Heart right ventricle (tissue), 16 donors: ENCODE results near the gene UBTD1. TPM values are rescaled to one million over a fixed set of nuclear protein-coding genes. Genes with fewer than 3 reads are reported as not detected.

Experiments used
- ATAC-seq, 8 donors: fragments of 200-7000 bp; cut with Tn5 transposase; one replicate each; pipeline ENCODE4 v1.9.1; 2020; ENCODE audit warnings: mild to moderate bottlenecking in 8 of 8, moderate library complexity in 8 of 8, moderate number of reproducible peaks in 1 of 8
- DNase-seq, 2 donors: peaks; one replicate each; pipeline ENCODE4 v3.0.0-alpha.2; 2020
- H3K27ac ChIP-seq, 10 donors: fragments of 200-600 bp; sonication (generic) in 2 of 10; one replicate each; pipeline versions ENCODE4 v1.5.0 to v1.8.0; 2020 to 2022; ENCODE audit warnings: mild to moderate bottlenecking in 3 of 10
- H3K27me3 ChIP-seq, 7 donors: fragments of 200-600 bp; one replicate each; pipeline ENCODE4 v1.8.0; 2021 to 2022; ENCODE audit warnings: mild to moderate bottlenecking in 2 of 7
- H3K36me3 ChIP-seq, 9 donors: fragments of 200-600 bp; sonication (generic) in 1 of 9; one replicate each; pipeline versions ENCODE4 v1.5.0 to v1.8.0; 2020 to 2022; ENCODE audit warnings: mild to moderate bottlenecking in 2 of 9
- H3K4me1 ChIP-seq, 9 donors: fragments of 200-600 bp; sonication (generic) in 1 of 9; one replicate each; pipeline versions ENCODE4 v1.5.0 to v1.8.0; 2020 to 2022; ENCODE audit warnings: mild to moderate bottlenecking in 4 of 9
- H3K4me3 ChIP-seq, 10 donors: fragments of 200-600 bp; sonication (generic) in 2 of 10; one replicate each; pipeline versions ENCODE4 v1.5.0 to v1.8.0; 2020 to 2022; ENCODE audit warnings: mild to moderate bottlenecking in 7 of 10, moderate library complexity in 2 of 10
- H3K9me3 ChIP-seq, 11 donors: fragments of 200-600 bp in 10 of 11; sonication (generic) in 2 of 11; one replicate each; pipeline versions ENCODE4 v1.5.0 to v1.8.0; 2013 to 2022; ENCODE audit warnings: mild to moderate bottlenecking in 2 of 11, control low read depth in 1 of 11, moderate library complexity in 1 of 11
- CTCF ChIP-seq, 9 donors: fragments of 200-600 bp; sonication (generic) in 2 of 9; IDR thresholded peaks; one replicate each; pipeline versions ENCODE4 v1.5.0 to v1.8.0; 2021 to 2022; ENCODE audit warnings: antibody characterized with exemption in 9 of 9, mild to moderate bottlenecking in 5 of 9, moderate library complexity in 1 of 9
- WGBS, 2 donors: extraction: QIAGEN DNeasy Blood & Tissue Kit; methylation state at CpG; one replicate each; pipeline ENCODE4 v1.1.7; 2013; ENCODE audit warnings: inconsistent platforms in 1 of 2; 5-methylcytosine and 5-hydroxymethylcytosine counted together
- intact Hi-C, 10 donors: fragments of 100-400 bp; cut with DNase I; formaldehyde crosslinking; loops; one replicate each; pipeline versions ENCODE4 v1.11.1 to v1.14.2; 2022
- polyA plus RNA-seq, 2 donors: library from polyadenylated mRNA; stranded (reverse); fragments of 200-250 nt; gene quantifications; one replicate each; pipeline ENCODE4 v1.2.3, GENCODE V29; 2013
- total RNA-seq, 10 donors: library from RNA; stranded (reverse); fragmentation: NEBNext Ultra II Directional in 3 of 10; extraction: Animal tissue kit (Norgen Biotek cat#: 25700) in 3 of 10; gene quantifications; one replicate each; pipeline versions ENCODE4 v1.2.1 to v1.2.4, GENCODE V29; 2021 to 2023
- donor health status: Arrhythmogenic right ventricular cardiomyopathy.
- donor health status: ischemic (EF 13 %, LVEDD 7.1; RV severe dilation, severe dysfunction).
- donor health status: healthy with polysubstance abuse.
- donor health status: DM: no; HTN: yes; CAD: no.
- donor health status: DM: no; HTN: no; CAD: no.
- donor health status: ischemic (EF 25% LVEDD 6.9; RV normal size, moderate dysfunction).
- donor health status: ischemic (EF 25% LVEDD 5.7; RV mildly dilated, moderate dysfunction).
- donor health status: healthy.
- donor health status: DM: yes; HTN: yes; CAD: no.
- donor health status: Ischemic cardiomyopathy.
- donor health status: ischemic (EF 35%, LVEDD 5.7; RV mildly dilated, moderate dysfunction).
- donor health status: nonischemic (EF 11% LVEDD 7.7; RV severe dilation, severe dysfunction).
- donor health status: DM: yes; HTN: yes; CAD: no.
- donor health status: PGD.
- donor health status: ischemic (EF 29% LVEDD 5.4; RV normal size, mild dysfunction).
- donor health status: nonischemic (EF 23%, LVEDD 6.1; RV moderate dilation, normal function).

Gene UBTD1
- total and polyA plus RNA-seq, 12 donors: 13.6 to 56.0 (median 21.3) TPM

GRCh38 chr10:97529685-97530465, 31.2 kb downstream of the UBTD1 start:
- ATAC-seq: peak in 3 of 8 donors; percentile 19 to 45 (median 39)
- WGBS, 2 donors: 80 to 82% methylated on average over 12 to 13 of the region's 14 CpGs
- Histone ChIP-seq H3K4me1 (peaks cover 0 to 23% (median 4%) of the 10 kb centered on the region in 9 donors), H3K9me3 (no peaks in the 10 kb centered on the region), H3K36me3 (no peaks in the 10 kb centered on the region), H3K4me3 (no peak overlapping the region), H3K27me3 (no peaks in the 10 kb centered on the region), H3K27ac (no peak overlapping the region)
- intact Hi-C loops: no loop called here
- no peak for TF ChIP-seq CTCF (IDR thresholded peaks at IDR 0.05)
- no peak for DNase-seq

GRCh38 chr10:97531401-97531986, 32.8 kb downstream of the UBTD1 start:
- DNase-seq: no peak
- Histone ChIP-seq H3K9me3 (no peaks in the 10 kb centered on the region), H3K36me3 (no peaks in the 10 kb centered on the region), H3K27me3 (no peaks in the 10 kb centered on the region), H3K27ac (no peak overlapping the region), H3K4me3 (no peak overlapping the region), H3K4me1 (peaks cover 0 to 9% (median 0%) of the 10 kb centered on the region in 9 donors)
- ATAC-seq: no peak
- WGBS, 2 donors: 92% methylated on average over 10 of the region's 10 CpGs
- TF ChIP-seq CTCF (IDR thresholded peaks at IDR 0.05): no peak
- intact Hi-C loops: no loop called here

- ATAC-seq (peak in 2 of 8 donors; percentile 15 to 20), DNase-seq (no peak)
- no peak for TF ChIP-seq CTCF (IDR thresholded peaks at IDR 0.05)
- H3K27ac ChIP-seq: no peak overlapping the region
- H3K9me3 ChIP-seq: no peaks in the 10 kb centered on the region
- 79 to 82% methylated on average over 12 of the region's 12 CpGs for WGBS, 2 donors
- intact Hi-C loops: no loop called here
- H3K27me3 ChIP-seq: no peaks in the 10 kb centered on the region
- no peaks in the 10 kb centered on the region for H3K36me3 ChIP-seq
- no peak overlapping the region for H3K4me3 ChIP-seq
- peaks cover 0 to 3% (median 0%) of the 10 kb centered on the region in 9 donors for H3K4me1 ChIP-seq
Observed at GRCh38 chr10:97532935-97533671, 34.4 kb downstream of the UBTD1 start.

GRCh38 chr10:97533888-97534287, 35.2 kb downstream of the UBTD1 start:
- no peak overlapping the region for H3K27ac ChIP-seq
- no peaks in the 10 kb centered on the region for H3K9me3 ChIP-seq
- no peak overlapping the region for H3K4me3 ChIP-seq
- 87 to 89% methylated on average over 6 of the region's 6 CpGs for WGBS, 2 donors
- intact Hi-C loops: no loop called here
- no peaks in the 10 kb centered on the region for H3K27me3 ChIP-seq
- no peak for TF ChIP-seq CTCF (IDR thresholded peaks at IDR 0.05)
- no peak for DNase-seq
- peaks cover 0 to 11% (median 3%) of the 10 kb centered on the region in 9 donors for H3K4me1 ChIP-seq
- no peaks in the 10 kb centered on the region for H3K36me3 ChIP-seq
- no peak for ATAC-seq
